ENCODE data around the gene LRP2.

GRCh38 chr2:169131587-169132512 lies 230.5 kb downstream of the LRP2 start:
- TF ChIP-seq YY1 (IDR thresholded peaks at IDR 0.05; ENCODE audit: insufficient read depth, insufficient read length) (no peak), ZNF274 (IDR thresholded peaks at IDR 0.05; ENCODE audit: low read depth, low read length) (no peak), SUZ12 (IDR thresholded peaks at IDR 0.05; ENCODE audit: extremely low read depth, insufficient read depth, insufficient read length) (no peak)
